Activated T-cell treated with anti-CD3 and anti-CD28 coated beads for 1 hour (primary cell): ENCODE measurements around the gene OXER1.

ENCODE experiments used
- DNase-seq: peaks from one replicate; pipeline ENCODE4 v3.0.0-alpha.2; 2020; ENCODE audit warnings: low read depth

OXER1 gene, protein sequence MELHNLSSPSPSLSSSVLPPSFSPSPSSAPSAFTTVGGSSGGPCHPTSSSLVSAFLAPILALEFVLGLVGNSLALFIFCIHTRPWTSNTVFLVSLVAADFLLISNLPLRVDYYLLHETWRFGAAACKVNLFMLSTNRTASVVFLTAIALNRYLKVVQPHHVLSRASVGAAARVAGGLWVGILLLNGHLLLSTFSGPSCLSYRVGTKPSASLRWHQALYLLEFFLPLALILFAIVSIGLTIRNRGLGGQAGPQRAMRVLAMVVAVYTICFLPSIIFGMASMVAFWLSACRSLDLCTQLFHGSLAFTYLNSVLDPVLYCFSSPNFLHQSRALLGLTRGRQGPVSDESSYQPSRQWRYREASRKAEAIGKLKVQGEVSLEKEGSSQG

DNA sequence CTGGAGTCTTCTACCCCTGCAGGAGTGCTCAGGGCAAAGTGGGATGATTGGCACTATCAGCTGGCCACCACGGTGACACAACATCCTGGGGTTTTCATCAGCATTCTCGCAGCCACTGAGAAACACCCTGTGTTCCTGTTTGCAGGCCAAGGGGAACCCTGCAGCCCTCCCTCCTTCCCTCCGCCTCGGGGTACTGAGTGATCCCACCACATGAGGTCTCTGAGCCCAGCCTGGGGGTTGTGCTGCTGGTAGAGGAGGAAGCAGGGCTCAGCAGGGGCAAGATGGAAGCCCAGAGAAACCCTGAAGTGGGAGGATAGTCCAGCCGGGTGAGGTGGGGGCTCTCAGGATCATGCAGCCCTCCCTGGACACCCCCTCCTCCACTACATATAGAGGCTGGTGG, at the start of gene OXER1:
Gene OXER1 (minus strand): TSS at position 40 of the 400 bp plus-strand sequence. CDS start 73 bp downstream, outside the sequence.
- DNase-seq, result no peak

DNA sequence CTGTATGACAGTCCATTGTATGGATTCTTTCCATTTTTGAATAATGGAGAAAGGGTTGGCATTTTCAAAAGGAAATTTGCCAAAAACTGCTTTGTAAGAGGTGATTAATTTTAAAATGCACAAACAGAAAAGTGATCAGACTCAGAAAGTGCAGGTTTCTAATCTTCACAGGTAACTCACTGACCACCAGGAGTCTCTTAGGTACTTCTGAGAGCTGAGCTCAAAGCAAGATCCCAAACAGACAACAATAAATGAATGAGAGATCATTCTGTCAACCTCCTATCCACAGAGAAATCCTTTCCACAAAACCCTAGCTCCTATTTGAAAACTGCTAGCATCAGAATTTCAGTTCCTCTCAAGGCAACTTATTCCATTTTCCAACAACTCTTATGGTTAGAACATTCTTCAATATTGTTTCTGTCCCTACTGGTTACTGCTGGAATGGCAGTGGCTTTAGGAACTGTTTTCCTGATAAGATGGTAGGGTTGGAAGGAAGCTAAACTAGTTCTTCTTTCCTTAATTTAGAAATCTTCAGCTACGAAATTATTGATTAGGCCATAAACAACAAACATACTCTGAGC, 49.1 kb upstream of the OXER1 start:
- DNase-seq, result no peak

DNA sequence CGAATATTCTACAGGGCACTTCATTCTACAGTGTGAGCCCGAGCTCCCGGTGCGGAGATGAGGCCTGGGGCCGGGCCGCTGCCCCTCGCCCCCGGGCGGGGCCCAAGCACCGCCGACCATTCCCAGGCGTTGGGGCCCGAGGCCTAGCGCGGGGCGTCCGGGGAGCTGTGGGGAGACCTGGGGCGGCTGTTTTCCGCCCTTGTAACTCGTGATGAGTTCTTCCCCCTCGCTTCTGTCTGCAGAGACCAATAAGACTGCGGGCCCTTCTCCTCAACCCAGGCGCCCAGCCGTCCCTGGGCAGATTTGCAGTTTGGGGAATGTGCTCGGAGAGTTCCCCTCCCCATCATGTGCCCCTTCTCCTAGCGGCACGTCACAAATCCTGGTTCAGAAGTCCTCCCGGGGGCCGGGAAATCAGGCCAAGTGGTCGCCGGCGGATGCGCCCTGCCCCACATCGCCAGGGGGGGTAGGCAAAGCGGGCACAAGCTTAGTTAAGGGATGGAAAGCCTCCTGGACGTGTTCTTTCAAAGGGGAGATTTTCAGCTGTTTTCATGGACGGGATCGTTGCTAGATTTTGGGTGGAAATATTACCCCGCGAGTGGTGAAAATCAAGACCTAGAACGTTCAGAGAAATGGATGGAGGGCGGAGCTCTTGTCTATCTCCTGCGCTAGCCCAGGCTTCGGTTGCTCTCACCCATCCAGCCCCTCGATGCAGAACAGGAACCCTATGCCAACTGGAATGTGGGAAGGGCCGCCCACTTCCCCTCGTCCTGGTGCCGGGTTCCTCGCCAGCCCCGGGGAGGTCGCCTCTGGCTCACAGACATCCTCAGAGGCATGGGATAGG, 47.3 kb upstream of the OXER1 start:
- peak; percentile 35 for DNase-seq

DNA sequence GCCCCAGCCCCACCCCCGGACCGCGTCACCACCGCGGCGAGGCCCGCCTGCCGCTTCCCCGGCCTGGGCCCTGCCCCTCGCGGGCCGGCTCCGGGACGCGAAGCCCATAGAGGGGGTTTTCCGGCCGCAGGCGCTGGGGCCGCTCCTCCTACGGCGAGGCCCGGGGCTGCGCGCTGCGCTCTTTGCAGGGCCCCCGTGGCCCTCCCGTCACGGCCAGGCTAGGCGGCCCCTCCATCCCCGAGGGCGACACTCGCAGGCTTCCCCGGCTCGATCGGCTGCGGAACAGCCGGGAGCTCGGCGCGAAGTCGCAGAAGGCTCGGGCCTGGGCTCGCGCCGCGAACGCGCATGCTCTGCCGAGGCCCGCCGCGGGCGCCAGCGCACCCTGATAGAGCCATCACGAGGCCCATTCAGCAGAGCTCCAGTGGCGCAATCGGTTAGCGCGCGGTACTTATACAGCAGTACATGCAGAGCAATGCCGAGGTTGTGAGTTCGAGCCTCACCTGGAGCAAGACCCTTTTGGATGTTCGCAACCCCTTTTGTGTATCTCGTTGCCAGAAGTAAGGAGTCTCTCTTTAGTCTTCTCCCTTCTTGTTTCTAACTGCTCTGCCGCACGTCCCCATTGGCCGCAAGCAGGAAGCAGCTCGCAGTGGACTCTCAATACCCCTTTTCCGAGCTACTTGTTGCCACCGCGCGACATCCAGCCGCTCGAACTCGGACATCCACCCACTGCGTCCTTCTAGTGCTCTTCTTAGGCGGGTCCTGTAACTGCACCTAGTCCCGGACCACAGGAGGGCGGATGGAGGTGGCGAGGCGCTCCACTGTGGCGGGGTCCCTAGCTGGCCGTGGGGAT, 46.4 kb upstream of the OXER1 start:
- DNase-seq, result peak; percentile 93

DNA sequence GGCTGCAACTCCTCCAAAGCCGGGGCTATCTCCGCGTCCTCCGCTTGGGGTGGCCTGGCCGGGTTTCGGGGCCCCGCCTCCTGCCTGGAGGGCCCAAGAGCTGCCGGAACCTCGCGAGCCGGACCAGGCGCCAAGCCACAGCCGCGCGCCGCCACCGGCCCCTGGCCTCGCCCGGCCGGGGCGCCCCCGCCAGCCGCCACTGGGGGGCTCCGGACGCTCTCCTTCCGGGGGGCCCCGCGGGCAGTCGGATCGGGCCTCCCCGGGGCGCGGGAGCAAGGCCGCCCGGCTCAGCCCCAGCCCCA, 45.8 kb upstream of the OXER1 start:
- peak; percentile 48 for DNase-seq

DNA sequence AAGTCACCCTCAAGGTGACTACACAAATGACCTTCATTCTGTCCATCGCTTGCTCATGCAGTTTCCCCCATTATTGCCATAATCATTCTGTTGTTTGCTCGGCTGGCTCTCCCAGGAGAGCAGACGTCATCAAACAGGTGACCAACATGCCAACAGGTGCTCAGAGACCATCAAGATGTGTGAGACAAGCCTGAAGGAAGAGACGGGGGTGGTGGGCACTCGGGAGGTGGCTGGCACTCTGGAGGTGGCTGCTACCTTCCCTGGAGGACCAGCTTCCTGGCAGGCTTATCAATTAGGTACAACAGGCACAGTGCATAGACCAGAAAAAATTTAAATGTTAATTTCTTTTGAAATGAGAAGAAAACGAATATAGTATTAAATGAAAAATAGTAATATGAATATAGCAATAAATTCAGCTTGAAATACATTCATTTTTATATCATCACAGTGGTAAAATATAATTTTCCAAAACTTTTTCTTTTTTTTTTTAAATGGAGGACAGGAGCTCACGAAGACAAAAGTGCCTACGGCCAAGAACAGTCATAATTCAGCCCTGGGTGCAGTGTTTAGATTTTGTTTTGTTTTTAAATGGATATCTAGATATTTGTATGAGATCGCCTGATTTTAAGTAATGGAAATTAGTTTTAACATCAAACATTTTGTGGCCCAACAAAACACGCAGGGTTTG, 45.3 kb upstream of the OXER1 start:
- no peak for DNase-seq

DNA sequence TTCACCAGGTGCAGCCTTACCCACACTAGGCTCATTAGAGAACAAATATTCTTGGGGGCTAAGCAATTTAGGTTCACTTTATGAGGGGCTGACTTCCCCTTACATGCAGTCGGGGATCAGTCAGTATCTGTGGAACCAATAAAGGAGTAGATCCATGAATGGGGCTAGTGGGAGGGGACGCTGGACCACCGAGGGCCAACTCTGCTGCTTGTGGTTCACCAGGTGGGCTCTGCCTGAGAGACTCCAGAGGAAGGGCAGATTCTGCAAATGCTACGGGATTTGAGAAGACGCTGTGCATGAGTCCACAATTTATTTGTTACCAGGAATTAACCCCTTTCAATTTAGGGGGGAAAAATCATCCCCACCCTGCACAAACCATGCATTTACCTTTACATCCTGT, 44.4 kb upstream of the OXER1 start:
- DNase-seq, result no peak

DNA sequence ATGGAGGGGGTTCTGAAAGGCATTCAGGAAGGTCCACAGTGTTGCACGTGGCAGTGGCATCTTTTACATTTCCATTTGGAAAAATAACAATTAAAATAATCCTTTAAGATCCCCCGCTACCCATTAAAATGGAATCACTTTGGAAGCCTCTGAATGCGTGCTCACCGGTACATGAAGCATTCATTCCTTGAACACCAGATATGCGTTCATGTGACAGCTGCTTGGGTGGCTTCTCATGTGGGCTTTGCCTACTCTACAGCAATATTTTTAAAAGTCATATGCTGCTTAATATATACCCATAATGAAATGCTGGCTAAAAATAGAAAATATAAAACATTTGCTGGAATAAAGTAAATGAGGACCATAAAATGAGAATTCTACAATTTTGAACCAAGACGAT, 42.9 kb upstream of the OXER1 start:
- DNase-seq, result no peak

DNA sequence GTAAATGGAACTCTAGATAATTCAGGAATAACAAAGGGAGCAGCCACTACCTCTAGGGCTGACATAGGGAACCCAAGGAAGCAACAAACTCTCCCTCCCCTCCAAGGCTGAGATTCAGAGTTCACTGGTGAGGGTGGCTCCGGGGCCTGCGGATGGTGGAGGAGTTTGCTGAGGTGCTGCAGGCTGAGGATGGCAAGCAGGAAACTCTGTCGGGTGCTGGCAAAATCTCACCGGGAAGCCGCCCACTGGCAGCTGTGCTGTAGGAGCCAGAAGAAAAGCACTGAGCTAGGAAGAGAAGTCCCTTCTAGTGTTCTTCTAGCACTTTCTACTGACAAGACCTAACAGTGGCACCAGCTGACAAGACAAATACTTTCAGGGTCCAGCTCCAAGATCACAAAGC, 41.0 kb upstream of the OXER1 start:
- no peak for DNase-seq

DNA sequence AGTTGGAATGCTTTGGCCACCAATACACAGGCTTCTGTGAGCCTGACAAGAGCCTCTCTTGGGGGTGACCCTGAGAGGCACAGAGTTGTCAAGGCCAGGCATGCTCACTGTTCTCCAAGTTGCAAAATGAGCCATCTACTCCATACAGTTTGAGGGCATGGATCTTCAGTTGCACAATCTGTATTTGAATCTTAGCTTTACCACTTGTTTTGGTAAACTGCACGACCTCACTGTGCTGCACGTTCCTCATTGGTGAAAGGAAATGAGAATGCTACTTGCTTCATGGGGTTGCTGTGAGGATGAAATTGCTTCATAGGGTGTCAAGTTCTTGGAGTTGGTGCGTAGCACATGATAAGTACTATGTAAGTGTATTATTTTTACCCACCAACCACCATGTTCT, 40.4 kb upstream of the OXER1 start:
- DNase-seq, result no peak

DNA sequence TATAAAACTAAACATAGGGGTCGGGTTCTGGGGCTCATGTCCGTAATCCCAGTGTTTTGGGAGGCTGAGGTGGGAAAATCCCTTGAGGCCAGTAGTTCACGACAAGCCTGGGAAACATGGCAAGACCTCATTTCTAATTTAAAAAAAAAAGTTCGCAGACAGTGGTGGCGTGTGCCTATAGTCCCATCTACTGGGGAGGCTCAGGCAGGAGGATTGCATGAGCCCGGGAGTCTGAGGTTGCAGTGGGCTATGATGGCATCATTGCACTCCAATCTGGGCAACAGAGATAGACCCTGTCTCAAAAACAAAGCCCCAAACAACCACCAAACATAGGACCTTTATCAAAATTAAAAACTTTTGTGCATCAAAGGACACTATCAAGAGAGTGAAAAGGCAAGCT, 38.2 kb upstream of the OXER1 start:
- DNase-seq, result no peak

DNA sequence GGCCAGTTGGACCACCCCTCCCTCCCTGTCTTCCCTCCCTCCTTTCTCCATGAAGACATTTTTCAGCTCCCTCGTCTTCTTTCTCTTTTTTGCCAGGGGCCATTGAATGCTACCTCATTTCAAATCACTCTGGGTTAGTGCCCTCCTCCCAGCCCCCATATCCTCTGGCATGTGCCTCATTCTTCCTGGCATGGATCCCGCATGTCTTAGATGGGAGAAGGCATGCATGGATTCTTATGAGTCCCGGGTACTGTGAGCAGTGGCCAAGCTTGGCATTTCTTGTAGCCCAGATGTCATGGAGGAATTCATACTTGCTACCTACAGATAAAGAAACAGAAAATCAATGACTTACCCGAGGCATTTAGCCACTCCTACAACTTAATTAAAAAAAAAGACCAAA, 37.4 kb upstream of the OXER1 start:
- DNase-seq, result no peak

DNA sequence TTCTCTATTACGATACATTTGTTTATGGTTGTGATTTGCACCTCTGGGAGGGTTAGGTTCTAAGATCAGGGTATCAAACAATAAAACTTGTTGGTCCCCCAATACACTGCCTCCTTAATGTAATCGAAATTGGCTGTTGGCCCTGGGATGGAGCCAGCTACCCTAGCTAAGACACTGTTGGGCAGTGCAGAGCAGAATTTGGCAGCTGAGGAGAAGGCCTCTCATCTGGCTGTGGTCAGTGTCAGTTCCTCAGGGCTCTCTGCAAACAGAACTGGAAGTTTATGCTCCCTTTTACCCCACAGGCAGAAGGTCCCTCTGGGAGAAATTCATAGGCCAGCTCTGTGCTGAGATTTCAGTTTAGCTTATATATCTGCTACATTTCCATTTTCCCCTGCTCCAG, 37.0 kb upstream of the OXER1 start:
- DNase-seq, result no peak

DNA sequence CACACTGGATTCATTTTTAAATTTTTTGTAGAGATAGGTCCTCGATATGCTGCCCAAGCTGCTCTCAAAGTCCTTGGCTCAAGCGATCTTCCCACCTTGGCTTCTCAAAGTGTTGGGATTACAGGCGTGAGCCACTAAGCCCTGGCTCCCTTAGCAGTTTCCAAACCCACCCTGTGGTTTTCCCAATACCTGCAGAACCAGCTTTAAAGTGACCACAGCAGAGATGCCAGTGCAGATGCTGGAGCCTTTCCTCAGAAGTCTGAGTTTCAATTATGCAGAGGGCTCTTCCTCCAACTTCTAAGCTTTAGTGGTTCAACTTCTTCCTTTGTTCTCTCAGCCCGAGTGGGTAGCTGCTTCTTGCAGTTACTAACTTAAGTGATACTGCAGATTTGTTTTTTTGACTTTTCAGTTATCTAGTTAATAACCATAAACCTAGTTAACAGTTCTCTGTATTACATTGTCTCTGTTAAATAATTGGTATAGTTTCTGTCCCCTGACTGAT, 36.6 kb upstream of the OXER1 start:
- DNase-seq, result no peak

DNA sequence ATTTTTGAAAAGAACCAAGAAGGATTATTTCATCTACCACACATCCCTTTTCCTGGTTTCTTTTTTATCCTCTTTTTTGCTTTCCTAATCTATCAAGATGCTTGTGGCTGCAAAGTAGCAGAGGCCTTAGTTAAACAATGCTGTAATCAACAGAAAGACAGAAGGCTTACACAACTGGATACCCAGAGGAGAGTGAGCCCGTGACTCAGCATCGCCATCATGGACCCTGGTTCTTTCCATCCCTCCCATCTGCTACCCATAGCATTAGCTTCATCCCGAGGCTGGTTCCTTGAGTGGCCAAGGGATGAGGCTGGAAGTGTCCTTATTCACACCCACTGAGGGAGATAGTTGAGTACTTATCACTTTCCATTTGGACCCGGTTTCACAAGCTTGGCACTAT, 35.9 kb upstream of the OXER1 start:
- no peak for DNase-seq

DNA sequence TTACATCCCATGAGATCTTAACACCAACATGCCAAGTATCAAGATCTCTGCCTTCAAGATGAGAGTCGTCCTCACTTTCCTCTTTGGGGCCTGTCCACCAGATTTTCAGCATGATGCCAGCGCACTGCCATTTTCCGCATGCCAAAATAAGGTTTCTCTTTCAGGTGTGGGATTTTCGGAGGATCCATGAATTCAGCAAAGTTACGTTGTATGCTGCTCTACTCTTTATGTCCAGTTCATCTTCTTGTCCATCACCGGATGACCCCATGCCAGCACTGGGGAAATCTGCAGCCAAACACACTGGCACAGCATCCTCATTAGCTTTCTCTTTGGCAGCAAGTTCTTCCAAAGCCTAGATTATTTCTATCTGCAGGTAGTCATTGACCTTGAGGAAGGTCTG, 33.3 kb upstream of the OXER1 start:
- no peak for DNase-seq

DNA sequence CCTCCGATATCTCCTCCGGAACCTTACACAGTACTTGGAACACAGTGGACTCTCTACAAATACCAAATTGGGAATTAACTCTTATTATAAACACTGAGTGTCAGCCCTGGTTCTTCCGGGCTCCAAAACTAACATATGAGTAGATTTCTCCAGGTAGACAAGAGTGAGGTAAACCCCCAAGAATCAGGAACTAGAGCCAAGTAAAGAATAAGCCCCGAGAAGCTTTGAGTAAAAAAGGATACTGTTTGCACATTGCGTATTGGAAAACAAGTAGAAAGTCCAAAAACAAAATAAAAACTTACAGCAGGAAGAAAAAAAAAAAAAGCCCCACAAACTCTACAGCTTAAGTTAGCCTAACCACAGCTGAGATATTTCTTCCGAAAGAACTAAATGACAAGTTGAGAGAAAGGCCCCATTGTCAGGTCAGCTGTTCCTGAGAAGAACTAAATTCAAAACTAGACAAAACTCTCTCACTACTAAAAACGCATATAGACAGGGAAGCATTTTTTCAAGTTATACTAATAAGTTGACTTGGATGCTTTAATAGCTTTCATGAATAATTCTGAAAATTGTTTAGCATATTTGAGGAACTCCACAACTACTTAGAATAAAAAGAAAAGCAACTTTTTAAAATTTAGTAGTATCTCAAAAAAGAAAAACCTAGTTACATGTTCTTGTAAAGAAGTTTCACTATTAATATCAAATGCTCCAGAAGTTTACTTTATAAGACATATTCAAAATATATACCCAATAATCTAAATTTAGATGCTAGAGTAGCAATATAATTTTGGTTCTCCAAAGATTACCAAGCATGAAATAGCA, 32.7 kb upstream of the OXER1 start:
- no peak for DNase-seq

DNA sequence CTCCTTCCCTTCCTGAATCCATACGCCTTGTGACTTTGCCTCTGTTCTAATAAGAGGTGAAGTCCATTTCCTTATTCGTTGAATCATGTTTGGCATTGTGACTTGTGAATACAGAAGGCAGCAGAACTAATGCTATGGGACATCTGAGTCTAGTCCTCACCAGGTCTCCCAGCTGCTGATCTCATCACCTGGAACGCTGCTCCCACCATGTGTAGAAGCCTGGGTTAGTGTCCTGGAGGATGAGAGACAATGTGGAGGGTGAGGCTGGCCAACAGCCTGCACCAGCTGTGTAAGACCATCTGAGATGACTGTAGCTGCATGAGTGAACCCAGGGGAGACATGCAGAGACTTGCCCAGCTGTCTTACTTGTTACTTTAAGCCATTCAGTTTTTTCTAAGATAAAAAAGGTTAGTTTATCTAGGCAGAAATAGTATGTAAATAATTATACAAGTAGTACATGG, 31.9 kb upstream of the OXER1 start:
- DNase-seq, result no peak

DNA sequence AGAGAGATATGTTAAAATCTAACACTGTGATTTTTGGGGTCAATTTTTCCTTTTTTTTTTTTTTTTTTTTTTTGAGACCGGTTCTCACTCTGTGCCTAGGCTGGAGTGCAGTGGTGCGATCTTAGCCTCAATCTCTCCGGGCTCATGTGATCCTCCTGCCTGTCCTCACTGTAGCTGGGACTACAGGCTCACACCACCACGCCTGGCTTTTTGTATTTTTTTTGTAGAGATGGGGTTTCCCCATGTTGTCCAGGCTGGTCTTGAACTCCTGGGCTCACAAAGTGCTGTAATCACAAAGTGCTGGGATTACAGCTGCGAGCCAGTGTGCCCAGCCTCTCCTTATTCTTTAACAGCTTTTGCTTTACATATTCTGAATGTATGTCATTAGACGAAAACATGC, 31.3 kb upstream of the OXER1 start:
- DNase-seq, result no peak

DNA sequence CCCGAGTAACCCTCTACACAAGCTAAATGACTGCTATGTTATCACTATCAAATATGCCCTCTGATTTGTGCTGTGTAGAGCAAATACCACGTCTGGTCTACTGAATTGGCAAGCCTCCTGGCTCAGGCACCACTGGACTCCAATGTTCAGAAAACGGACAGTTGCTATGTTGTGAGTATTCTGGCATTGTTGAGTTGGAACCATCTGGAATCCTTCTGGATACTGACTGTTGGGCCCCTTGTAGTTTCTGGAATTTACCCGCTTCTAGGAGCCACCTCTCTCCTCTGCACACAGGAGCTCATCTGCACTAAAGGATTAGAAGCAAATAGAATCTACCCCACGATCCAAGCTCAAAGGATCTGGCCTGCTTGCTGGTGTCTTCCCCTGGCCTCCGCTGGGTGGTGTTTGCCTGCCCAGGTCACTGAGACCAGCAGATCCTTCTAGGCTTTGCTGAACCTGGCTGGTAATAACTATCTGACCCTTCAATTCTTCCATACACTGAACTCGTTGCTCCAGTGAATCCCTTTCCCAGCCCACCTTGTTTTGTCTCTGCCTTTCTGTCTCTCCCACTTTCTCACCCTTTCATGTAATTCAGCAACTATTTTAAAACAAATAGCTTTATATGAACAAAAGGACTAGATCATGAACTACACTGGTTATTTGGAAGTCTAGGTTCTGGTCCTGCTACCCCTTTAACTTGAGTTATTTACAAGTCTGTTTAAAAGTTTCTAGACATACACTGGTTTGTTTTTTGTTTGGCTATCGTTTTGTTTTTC, 30.5 kb upstream of the OXER1 start:
- no peak for DNase-seq
